DOHH2 (cell line): Measurements from ENCODE around the gene GCAT.
A peak's percentile ranks its signal among the peaks of the same experiment; 100 is the strongest.

Experiments
- H3F3A ChIP-seq: fragments of 200-600 bp; sonication (generic), shearing (Covaris generic); 2 replicates; pipeline ENCODE4 v1.6.0; 2016; ENCODE audit warnings: antibody characterized with exemption, mild to moderate bottlenecking; ENCODE audit not compliant: control insufficient read depth, insufficient read depth
- H3K27ac ChIP-seq: fragments of 200-600 bp; sonication (generic); 2 replicates; pipeline ENCODE4 v1.5.1; 2014; ENCODE audit warnings: low read depth, mild to moderate bottlenecking, low read length, moderate library complexity
- H3K27me3 ChIP-seq: fragments of 200-600 bp; sonication (generic); 2 replicates; pipeline ENCODE4 v1.6.1; 2014; ENCODE audit warnings: mild to moderate bottlenecking, low read length, mixed read lengths; ENCODE audit not compliant: control insufficient read depth
- H3K36me3 ChIP-seq: fragments of 200-600 bp; sonication (generic); 2 replicates; pipeline ENCODE4 v1.6.1; 2014; ENCODE audit warnings: mild to moderate bottlenecking, low read length, moderate library complexity, mixed read lengths; ENCODE audit not compliant: control insufficient read depth
- H3K4me1 ChIP-seq: fragments of 200-600 bp; sonication (generic); 2 replicates; pipeline ENCODE4 v1.6.1; 2014; ENCODE audit warnings: mild to moderate bottlenecking, low read length, mixed read lengths; ENCODE audit not compliant: control insufficient read depth
- H3K4me2 ChIP-seq: fragments of 200-600 bp; sonication (generic); 2 replicates; pipeline ENCODE4 v1.6.0; 2014; ENCODE audit warnings: mild to moderate bottlenecking, low read length, moderate library complexity
- H3K4me3 ChIP-seq: fragments of 200-600 bp; sonication (generic); 2 replicates; pipeline ENCODE4 v1.5.1; 2014; ENCODE audit warnings: mild to moderate bottlenecking, low read length, mixed read lengths
- H3K79me2 ChIP-seq: fragments of 200-600 bp; sonication (generic); 2 replicates; pipeline ENCODE4 v1.6.1; 2014; ENCODE audit warnings: mild to moderate bottlenecking, low read length, mixed read lengths; ENCODE audit not compliant: control insufficient read depth
- H3K9me2 ChIP-seq: fragments of 200-600 bp; sonication (generic); replicated peaks from 2 replicates; pipeline ENCODE4 v1.6.1; 2014; ENCODE audit warnings: mild to moderate bottlenecking, low read length, mixed read lengths; ENCODE audit not compliant: control insufficient read depth
- H3K9me3 ChIP-seq: fragments of 200-600 bp; sonication (generic); 2 replicates; pipeline ENCODE4 v1.6.1; 2014; ENCODE audit warnings: antibody characterized with exemption, low read length, mixed read lengths; ENCODE audit not compliant: control insufficient read depth, insufficient read depth
- H4K20me1 ChIP-seq: fragments of 200-600 bp; sonication (generic); 2 replicates; pipeline ENCODE4 v1.6.0; 2014; ENCODE audit warnings: low read depth, mild to moderate bottlenecking, antibody characterized with exemption, low read length, moderate library complexity; ENCODE audit not compliant: control insufficient read depth, insufficient read depth
- EZH2phosphoT487 ChIP-seq: fragments of 200-600 bp; sonication (generic); IDR thresholded peaks from 2 replicates; pipeline ENCODE4 v1.6.1; 2017; ENCODE audit warnings: borderline replicate concordance, mild to moderate bottlenecking, antibody characterized with exemption, low read length, moderate library complexity, mixed read lengths
- TF ChIP-seq, protein P1 (sequence below): fragments of 200-600 bp; sonication (generic); IDR thresholded peaks from one replicate; pipeline ENCODE4 v1.5.1; 2014; ENCODE audit warnings: antibody characterized with exemption, mild to moderate bottlenecking, low read depth, low read length; ENCODE audit not compliant: poor library complexity, severe bottlenecking

GCAT gene

DNA sequence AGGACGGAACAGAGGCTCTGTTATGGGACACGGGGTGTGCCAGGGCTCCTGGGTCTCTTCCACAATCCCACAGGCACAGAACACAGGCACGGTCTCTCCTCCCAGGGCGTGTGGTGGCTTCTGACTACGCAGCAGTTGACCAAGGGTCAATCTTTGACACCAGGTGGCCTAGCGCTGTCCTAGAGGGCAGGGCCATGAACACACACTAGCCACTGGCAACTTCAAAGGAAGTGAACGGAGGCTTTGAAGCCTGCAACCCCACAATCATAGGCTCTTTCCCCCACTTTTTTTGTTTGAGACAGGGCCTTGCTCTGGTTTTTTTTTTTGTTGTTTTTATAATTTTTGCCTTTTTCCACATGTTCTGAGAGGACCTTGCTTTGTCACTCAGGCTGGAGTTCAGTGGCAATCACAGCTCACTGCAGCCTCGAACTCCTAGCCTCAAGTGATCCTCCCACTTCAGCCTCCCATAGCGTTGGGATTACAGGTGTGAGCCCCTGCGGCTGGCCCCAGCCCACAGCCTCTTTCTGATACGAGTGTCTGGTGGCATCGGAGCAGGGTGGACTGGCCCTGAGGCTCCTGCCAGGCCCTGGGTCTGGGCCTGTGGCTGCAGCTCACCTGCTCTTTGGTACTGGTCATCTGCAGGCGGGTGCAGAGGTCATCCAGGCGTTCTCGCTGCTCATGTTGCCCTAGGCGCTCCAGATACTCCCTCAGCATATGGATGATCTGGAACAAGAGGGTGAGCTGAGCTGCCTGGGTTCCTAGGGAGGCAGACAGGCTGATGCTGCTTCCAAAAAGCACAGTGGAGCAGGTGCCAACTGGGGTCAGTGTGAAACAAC, 24.5 kb downstream of the GCAT start:
- Histone ChIP-seq H3K9me2 (no peaks in the 10 kb centered on the region), H3K4me1 (no peaks in the 10 kb centered on the region), H3F3A (no peaks in the 10 kb centered on the region), H3K27ac (no peak overlapping the region), H4K20me1 (no peaks in the 10 kb centered on the region), H3K79me2 (no peaks in the 10 kb centered on the region), H3K9me3 (no peaks in the 10 kb centered on the region), H3K36me3 (peaks cover 51% of the 10 kb centered on the region), H3K27me3 (no peaks in the 10 kb centered on the region), H3K4me2 (no peak overlapping the region), H3K4me3 (no peak overlapping the region)
- no peak for TF ChIP-seq EZH2phosphoT487
- TF ChIP-seq, protein P1, sequence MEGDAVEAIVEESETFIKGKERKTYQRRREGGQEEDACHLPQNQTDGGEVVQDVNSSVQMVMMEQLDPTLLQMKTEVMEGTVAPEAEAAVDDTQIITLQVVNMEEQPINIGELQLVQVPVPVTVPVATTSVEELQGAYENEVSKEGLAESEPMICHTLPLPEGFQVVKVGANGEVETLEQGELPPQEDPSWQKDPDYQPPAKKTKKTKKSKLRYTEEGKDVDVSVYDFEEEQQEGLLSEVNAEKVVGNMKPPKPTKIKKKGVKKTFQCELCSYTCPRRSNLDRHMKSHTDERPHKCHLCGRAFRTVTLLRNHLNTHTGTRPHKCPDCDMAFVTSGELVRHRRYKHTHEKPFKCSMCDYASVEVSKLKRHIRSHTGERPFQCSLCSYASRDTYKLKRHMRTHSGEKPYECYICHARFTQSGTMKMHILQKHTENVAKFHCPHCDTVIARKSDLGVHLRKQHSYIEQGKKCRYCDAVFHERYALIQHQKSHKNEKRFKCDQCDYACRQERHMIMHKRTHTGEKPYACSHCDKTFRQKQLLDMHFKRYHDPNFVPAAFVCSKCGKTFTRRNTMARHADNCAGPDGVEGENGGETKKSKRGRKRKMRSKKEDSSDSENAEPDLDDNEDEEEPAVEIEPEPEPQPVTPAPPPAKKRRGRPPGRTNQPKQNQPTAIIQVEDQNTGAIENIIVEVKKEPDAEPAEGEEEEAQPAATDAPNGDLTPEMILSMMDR, result no peak

- peak overlapping the region; percentile 82 for H3K4me2 ChIP-seq
- H4K20me1 ChIP-seq, result no peaks in the 10 kb centered on the region
- peaks cover 25% of the 10 kb centered on the region for H3K36me3 ChIP-seq
- peaks cover 19% of the 10 kb centered on the region for H3K4me1 ChIP-seq
- peaks cover 7% of the 10 kb centered on the region; the same call in 1 of the 2 replicates for H3K9me3 ChIP-seq
- peaks cover 22% of the 10 kb centered on the region for H3F3A ChIP-seq
- no peak overlapping the region for H3K27ac ChIP-seq
- peak overlapping the region; percentile 96 for H3K4me3 ChIP-seq
- H3K27me3 ChIP-seq, result no peaks in the 10 kb centered on the region
- peaks cover 35% of the 10 kb centered on the region for H3K79me2 ChIP-seq
- H3K9me2 ChIP-seq, result no peaks in the 10 kb centered on the region
- TF ChIP-seq EZH2phosphoT487, result no peak
- TF ChIP-seq, protein P1, result no peak
Observed at GRCh38 chr22:37842015-37842793, 34.5 kb downstream of the GCAT start.

GRCh38 chr22:37843741-37844089, 36.0 kb downstream of the GCAT start:
- H3K4me2 ChIP-seq, result peak overlapping the region; percentile 82
- peak overlapping the region; percentile 66 for H3K27ac ChIP-seq
- H3K27me3 ChIP-seq, result no peaks in the 10 kb centered on the region
- no peak for TF ChIP-seq EZH2phosphoT487
- TF ChIP-seq, protein P1, result no peak
- peaks cover 25% of the 10 kb centered on the region for H3K36me3 ChIP-seq
- peaks cover 49% of the 10 kb centered on the region for H3K79me2 ChIP-seq
- H4K20me1 ChIP-seq, result no peaks in the 10 kb centered on the region
- H3K4me1 ChIP-seq, result peaks cover 30% of the 10 kb centered on the region
- peaks cover 27% of the 10 kb centered on the region for H3F3A ChIP-seq
- H3K4me3 ChIP-seq, result peak overlapping the region; percentile 96
- no peaks in the 10 kb centered on the region for H3K9me2 ChIP-seq
- peaks cover 7% of the 10 kb centered on the region; the same call in 1 of the 2 replicates for H3K9me3 ChIP-seq
